HG03095 (cell line): Measurements from ENCODE around the gene ATAT1.
"Not testable (repeated sequence)": the region's sequence is repeated elsewhere in the genome, so short reads cannot be mapped to it uniquely, and the experiment has no call there.

Experiments
- ATAC-seq: cut with Tn5 transposase; IDR thresholded peaks from one replicate; pipeline ENCODE4 v1.9.1; 2021; ENCODE audit warnings: moderate library complexity; ENCODE audit not compliant: unreplicated experiment

The ATAT1 gene

GRCh38 chr6:30626484-30627366, at the start of gene ATAT1:
Gene ATAT1, plus strand, starts transcription at chr6:30626874.
- ATAC-seq: peak; percentile 72

DNA sequence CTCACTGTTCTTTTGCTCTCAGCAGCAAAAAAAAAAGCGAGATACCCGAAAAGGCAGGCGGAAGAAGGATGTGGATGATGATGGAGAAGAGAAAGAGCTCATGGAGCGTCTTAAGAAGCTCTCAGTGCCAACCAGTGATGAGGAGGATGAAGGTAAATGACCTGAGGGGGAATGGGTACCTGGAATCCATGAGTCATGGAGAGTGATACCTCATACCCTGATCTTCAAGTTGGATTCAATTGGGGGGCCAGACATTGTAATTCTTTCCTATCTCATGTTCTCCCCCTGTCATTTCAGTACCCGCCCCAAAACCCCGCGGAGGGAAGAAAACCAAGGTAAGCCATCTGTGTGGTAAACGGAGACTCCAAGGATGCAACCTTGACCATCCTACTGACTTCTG, 48.6 kb upstream of the ATAT1 start:
- ATAC-seq: no peak

GRCh38 chr6:30583921-30584320, 42.8 kb upstream of the ATAT1 start:
- ATAC-seq: no peak

DNA sequence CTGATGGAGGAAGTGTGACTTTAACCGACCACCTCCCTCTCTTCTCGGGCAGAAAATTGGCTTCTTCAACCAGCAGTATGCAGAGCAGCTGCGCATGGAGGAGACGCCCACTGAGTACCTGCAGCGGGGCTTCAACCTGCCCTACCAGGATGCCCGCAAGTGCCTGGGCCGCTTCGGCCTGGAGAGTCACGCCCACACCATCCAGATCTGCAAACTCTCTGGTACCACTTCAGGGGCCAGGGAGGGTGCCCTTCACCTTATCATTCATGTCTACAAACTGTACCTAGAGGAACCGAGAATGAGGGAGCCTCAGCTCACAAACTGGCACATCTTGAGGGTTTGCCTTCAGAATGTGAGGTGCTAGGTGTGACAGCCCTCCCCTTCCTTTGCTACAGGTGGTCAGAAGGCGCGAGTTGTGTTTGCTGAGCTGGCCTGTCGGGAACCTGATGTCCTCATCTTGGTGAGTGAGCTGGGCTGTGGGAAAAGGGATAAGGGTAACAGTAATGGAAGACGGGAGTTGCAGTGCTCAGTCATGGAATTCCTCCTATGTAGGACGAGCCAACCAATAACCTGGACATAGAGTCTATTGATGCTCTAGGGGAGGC, 36.8 kb upstream of the ATAT1 start:
- no peak for ATAC-seq

DNA sequence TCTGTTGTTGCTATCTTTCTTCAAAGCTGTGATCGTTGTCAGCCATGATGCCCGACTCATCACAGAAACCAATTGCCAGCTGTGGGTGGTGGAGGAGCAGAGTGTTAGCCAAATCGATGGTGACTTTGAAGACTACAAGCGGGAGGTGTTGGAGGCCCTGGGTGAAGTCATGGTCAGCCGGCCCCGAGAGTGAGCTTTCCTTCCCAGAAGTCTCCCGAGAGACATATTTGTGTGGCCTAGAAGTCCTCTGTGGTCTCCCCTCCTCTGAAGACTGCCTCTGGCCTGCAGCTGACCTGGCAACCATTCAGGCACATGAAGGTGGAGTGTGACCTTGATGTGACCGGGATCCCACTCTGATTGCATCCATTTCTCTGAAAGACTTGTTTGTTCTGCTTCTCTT, 36.2 kb upstream of the ATAT1 start:
- no peak for ATAC-seq

DNA sequence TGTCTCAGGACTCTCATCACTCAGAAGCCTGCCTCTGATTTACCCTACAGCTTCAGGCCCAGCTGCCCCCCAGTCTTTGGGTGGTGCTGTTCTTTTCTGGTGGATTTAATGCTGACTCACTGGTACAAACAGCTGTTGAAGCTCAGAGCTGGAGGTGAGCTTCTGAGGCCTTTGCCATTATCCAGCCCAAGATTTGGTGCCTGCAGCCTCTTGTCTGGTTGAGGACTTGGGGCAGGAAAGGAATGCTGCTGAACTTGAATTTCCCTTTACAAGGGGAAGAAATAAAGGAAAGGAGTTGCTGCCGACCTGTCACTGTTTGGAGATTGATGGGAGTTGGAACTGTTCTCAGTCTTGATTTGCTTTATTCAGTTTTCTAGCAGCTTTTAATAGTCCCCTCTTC, 35.7 kb upstream of the ATAT1 start:
- no peak for ATAC-seq

DNA sequence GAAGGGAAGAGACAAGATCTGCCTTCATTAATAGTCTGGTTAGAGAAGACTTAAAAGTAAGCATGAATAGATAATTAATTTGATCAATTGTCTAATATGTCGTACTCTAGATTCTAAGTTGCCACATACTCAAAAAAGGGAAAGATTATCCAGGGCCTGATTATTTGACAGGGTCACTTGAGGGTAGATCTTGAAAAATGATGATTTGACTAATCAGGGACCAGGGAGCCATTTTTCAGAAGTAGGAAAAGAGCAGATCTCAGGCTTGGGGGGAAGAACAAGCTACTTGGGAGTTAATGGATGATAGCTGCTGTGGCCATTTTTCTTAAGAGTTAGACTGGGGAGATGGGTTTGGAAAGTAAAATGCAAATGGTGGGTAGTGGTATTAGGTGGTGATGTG, 34.4 kb upstream of the ATAT1 start:
- no peak for ATAC-seq

DNA sequence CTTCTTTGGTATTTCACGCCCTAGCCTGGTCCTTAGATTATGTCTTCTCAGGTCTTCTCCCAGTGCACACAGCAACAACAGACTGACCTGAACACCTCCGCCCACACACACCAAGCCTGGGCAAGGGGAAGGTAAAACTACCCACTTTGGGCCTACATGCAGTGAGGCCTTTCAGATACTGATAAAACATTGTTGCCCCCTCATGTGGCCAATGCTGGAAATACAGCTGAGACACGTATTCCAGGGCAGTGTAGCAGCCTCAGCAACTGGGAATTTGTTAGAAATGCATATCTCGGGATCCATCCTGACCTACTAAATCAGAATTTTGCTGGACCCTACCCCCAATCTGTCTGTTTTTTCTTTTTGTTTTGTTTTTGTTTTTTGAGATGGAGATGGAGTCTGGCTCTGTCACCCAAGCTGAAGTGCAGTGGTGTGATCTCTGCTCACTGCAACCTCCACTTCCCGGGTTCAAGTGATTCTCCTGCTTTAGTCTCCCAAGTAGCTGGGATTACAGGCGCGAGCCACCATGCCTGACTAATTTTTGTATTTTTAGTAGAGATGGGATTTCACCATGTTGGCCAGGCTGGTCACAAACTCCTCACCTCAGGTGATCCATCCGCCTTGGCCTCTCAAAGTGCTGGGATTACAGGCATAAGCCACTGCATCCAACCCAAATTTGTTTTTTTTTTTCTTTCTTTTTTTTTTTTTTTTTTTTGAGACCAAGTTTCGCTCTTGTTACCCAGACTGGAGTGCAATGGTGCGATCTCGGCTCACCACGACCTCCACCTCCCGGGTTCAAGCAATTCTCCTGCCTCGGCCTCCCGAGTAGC, 29.1 kb upstream of the ATAT1 start:
- ATAC-seq: not testable (repeated sequence)

DNA sequence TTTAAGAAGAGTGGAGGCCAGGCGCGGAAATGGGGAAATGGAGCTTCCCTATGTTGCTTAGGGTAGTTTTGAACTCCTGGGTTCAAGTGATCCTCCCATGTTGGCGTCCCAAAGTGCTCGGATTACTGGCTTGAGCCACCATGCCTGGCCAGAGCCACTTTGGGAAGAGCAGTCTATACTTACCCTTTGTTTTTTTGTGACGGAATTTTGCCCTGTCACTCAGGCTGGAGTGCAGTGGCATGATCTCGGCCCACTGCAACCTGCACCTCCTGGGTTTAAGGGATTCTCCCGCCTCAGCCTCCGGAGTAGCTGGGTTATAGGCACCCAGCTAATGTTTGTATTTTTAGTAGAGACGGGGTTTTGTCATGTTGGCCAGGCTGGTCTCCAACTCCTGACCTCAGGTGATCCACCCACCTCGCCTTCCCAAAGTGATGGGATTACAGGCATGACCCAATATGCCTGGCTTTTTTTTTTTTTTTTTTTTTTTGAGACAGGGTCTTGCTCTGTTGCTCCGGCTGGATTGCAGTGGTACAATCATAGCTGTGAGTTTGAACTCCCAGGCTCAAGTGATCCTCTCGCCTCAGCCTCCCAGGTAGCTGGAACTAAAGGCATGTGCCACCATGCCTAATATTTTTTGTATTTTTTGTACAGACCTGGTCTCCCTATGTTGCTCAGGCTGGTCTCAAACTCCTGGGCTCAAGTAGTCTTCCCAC, 27.6 kb upstream of the ATAT1 start:
- no peak for ATAC-seq

DNA sequence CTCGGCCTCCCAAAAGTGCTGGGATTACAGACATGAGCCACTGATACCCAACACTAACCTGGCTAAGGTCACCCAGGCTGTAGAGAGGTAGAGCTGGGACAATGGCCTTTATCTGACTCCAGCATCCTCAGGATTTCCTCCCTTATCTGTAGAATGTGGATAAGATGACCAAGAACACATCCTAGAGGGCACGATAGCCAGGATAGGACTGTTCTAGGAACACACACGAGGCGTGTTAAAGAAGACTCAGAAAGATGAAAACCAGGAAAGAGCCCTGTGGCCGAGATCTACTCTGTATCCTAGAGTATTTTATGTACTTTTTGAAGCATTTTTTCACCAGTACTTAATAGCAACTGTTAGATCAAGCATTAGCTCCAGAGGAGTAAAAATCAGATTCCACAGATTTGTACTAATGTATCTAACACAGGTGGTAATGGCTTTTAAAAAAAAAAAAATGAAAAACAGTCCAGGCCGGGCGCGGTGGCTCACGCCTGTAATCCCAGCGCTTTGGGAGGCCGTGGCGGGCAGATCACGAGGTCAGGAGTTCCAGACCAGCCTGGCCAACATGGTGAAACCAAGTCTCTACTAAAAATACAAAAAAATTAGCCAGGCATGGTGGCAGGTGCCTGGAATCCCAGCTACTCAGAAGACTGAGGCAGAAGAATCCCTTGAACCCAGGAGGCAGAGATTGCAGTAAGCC, 26.9 kb upstream of the ATAT1 start:
- no peak for ATAC-seq

- ATAC-seq: no peak
These were observed 26.2 kb upstream of the ATAT1 start for GRCh38 chr6:30600451-30600961.

DNA sequence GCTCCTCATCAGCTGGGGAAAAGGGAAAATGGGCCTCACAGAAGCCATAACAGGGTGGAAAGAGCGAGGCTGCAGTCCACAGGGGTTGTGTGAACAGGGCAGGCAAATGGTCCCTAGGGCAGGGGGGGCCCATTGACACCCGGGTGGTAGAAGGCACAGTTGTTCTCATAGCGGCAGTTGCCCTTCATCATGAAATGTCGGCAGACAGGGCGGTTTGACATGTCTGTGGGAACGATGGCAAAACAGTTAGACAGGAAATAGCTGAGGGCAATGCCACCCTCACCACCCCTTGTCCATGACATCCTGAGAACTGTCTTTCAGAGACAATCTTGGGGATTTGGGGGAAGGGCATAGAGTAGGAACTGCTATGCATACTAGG, 25.2 kb upstream of the ATAT1 start:
- ATAC-seq: no peak

- no peak for ATAC-seq
These were observed 24.6 kb upstream of the ATAT1 start for GRCh38 chr6:30601815-30602641.

- ATAC-seq: no peak
These were observed 22.7 kb upstream of the ATAT1 start for GRCh38 chr6:30603961-30604360.

DNA sequence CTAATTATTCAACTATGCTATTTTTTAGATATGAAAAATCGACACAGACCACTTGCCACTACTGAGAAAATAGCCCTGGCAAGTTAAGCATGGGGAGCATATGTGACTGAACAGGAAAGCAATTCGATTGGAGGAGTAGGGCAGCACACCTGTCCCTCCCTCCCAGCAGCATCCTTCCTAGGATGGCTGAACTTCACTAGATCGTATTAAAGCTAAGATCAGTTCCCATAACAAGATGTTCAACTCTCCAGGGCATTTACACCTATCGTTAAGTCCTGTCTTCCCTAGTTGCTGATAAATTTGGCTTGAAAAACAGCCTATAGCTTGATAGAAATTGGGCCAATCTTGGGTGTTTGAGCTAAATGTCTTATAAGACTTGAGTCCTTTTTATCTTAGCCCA, 16.6 kb upstream of the ATAT1 start:
- ATAC-seq: no peak

- no peak for ATAC-seq
These were observed 15.4 kb upstream of the ATAT1 start for GRCh38 chr6:30611150-30611855.

DNA sequence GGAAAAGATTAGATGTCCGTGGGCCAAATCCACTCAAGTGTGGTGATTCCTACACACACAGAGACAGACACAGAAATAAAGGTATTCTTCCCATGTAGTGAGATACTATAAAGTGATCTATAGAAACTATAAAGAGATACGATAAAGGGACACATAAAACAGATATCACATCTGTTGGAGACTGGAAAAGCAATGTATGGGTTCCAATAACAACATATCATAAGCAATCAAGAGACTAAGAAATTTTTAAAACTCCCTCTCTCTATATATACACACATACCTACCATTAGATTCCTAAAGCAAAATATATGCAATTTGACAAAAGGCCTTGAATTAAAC, 14.8 kb upstream of the ATAT1 start:
- no peak for ATAC-seq

DNA sequence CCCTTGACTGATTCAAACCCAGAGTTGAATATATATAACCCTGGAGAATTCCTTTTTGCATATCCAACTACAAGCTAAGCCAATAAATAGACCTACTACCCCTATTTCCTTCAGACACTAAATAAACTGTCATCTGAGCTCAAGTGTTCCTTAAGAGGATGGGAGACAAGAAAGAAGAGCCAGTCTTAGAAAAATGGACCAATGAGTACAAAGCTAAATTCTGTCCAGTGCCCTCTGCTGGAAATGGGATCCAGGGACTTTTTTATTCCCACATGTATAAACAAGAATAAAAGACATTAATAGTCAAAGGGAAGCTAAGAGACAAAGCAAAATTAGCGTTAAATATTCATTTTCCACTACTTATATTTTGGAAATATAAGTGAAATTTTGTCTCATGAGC, 14.5 kb upstream of the ATAT1 start:
- ATAC-seq: no peak

DNA sequence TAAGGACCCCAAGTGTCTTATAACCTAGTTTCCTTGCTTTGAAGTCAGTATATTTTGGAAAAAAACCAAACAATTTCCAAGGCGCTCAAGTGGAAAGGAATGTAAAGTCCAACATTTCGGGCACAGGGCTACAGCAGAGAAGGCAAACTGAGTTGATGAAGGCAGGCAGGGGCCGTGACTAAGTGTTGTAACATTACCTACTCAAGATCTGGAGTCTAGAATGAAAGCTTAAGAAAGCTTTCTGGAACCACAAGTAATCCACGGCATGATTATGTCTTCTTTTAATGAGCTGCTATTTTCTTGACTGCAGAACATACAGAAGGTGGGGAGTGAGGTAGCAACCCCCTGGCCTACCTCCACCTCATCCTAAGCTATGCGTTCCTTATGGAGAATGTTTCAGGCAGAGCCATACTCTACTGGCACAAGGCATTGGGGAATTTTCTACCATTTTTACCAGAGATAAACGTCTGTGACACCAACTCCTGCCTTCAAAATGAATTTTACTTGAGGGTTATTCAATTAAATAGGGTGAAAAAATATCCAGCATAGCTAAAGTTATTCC, 13.9 kb upstream of the ATAT1 start:
- ATAC-seq: no peak
